GM10248 (cell line): ENCODE data around the gene PTGES.
"Not testable (repeated sequence)": the region's sequence is repeated elsewhere in the genome, so short reads cannot be mapped to it uniquely, and the experiment has no call there.

ENCODE experiments used
- CTCF ChIA-PET: fragments of 300-600 bp; sonication (Branson Sonifier 250); formaldehyde crosslinking; extraction: SDS; loops from one replicate; lab custom pipeline; 2021; ENCODE audit warnings: antibody characterized with exemption; lab: Yijun Ruan, JAX
- POLR2A ChIA-PET: fragments of 350-650 bp; sonication (Branson Sonifier 250); formaldehyde crosslinking; extraction: SDS; loops from one replicate; lab custom pipeline; 2020; ENCODE audit warnings: antibody characterized with exemption; lab: Yijun Ruan, JAX
- DNase-seq: peaks from one replicate; pipeline ENCODE4 v3.0.0; 2012; ENCODE audit errors: extremely low spot score
- CTCF ChIP-seq: IDR thresholded peaks from 2 replicates; pipeline ENCODE4 v1.5.1; 2012; ENCODE audit warnings: mild to moderate bottlenecking, low read depth; ENCODE audit errors: extremely low read depth, missing control alignments, control extremely low read depth

PTGES gene

GRCh38 chr9:129777769-129778130 is 24.9 kb upstream of the PTGES start:
- no peak for DNase-seq
- TF ChIP-seq CTCF: no peak
- POLR2A ChIA-PET: no interaction called here
- CTCF ChIA-PET: interaction anchor here (1.2 to 3.5 kb wide), 3 partner anchors 12 to 51 kb away, joined by 7 to 23 read pairs (median 16); no protein-coding TSS in a partner anchor

- DNase-seq: no peak
- TF ChIP-seq CTCF: no peak
- ChIA-PET POLR2A (no interaction called here), CTCF (interaction anchor here (1.2 to 3.5 kb wide), 5 partner anchors 13 to 646 kb away, joined by 3 to 23 read pairs (median 7); no protein-coding TSS in a partner anchor)
These were observed 24.3 kb upstream of the PTGES start for GRCh38 chr9:129776938-129777768.

- no peak for TF ChIP-seq CTCF
- POLR2A ChIA-PET: no interaction called here
- no peak for DNase-seq
- CTCF ChIA-PET: interaction anchor here (1.2 to 3.5 kb wide), 6 partner anchors 13 to 645 kb away, joined by 3 to 23 read pairs (median 6); no protein-coding TSS in a partner anchor
These were observed 23.7 kb upstream of the PTGES start for GRCh38 chr9:129776566-129776937.

GRCh38 chr9:129776096-129776495 is 23.3 kb upstream of the PTGES start:
- DNase-seq, POLR2A ChIA-PET: not testable (repeated sequence)
- CTCF ChIA-PET: interaction anchor here (1.3 to 3.5 kb wide), 5 partner anchors 14 to 644 kb away, joined by 3 to 23 read pairs (median 5); no protein-coding TSS in a partner anchor

GRCh38 chr9:129775448-129775798 is 22.6 kb upstream of the PTGES start:
- CTCF ChIA-PET: interaction anchor here (1.4 to 3.5 kb wide), 4 partner anchors 14 to 644 kb away, joined by 3 to 23 read pairs (median 10); no protein-coding TSS in a partner anchor
- no peak for TF ChIP-seq CTCF
- POLR2A ChIA-PET: no interaction called here
- no peak for DNase-seq

- DNase-seq: no peak
- ChIA-PET CTCF (interaction anchor here (1.4 to 3.5 kb wide), 2 partner anchors 37 to 48 kb away, joined by 5 to 23 read pairs; no protein-coding TSS in a partner anchor), POLR2A (no interaction called here)
- no peak for TF ChIP-seq CTCF
These were observed 22.1 kb upstream of the PTGES start for GRCh38 chr9:129774791-129775447.
